ENCODE data around the gene FAM118A.
"Not testable (repeated sequence)": the region's sequence is repeated elsewhere in the genome, so short reads cannot be mapped to it uniquely, and the experiment has no call there.

FAM118A gene

GRCh38 chr22:45292731-45293442 is 16.8 kb upstream of the FAM118A start:
- Mint-ChIP-seq H3K4me1 (peaks cover 16% of the 10 kb centered on the region), H3K27me3 (no peaks in the 10 kb centered on the region), H3K4me3 (no peak overlapping the region), H3K36me3 (no peaks in the 10 kb centered on the region), H3K9me3 (no peaks in the 10 kb centered on the region), H3K27ac (peak overlapping the region; percentile 32)
- ATAC-seq (ENCODE audit: low read depth) = no peak
- DNase-seq (ENCODE audit: low spot score in 2 of 2) = no peak

- DNase-seq (ENCODE audit: low spot score in 2 of 2) (no peak), ATAC-seq (ENCODE audit: low read depth) (no peak)
- Mint-ChIP-seq H3K27me3 (no peaks in the 10 kb centered on the region), H3K4me3 (no peak overlapping the region), H3K36me3 (no peaks in the 10 kb centered on the region), H3K9me3 (no peaks in the 10 kb centered on the region), H3K4me1 (peaks cover 14% of the 10 kb centered on the region), H3K27ac (peak overlapping the region; percentile 79)
These were observed 15.7 kb upstream of the FAM118A start for GRCh38 chr22:45294030-45294429.

- not testable (repeated sequence) for H3K4me3 Mint-ChIP-seq; H3K36me3 Mint-ChIP-seq; ATAC-seq (ENCODE audit: low read depth); H3K9me3 Mint-ChIP-seq; H3K27me3 Mint-ChIP-seq; DNase-seq (ENCODE audit: low spot score in 2 of 2); H3K27ac Mint-ChIP-seq
- peaks cover 14% of the 10 kb centered on the region for H3K4me1 Mint-ChIP-seq
These were observed 14.7 kb upstream of the FAM118A start for GRCh38 chr22:45295004-45295403.

GRCh38 chr22:45295492-45295891 is 14.2 kb upstream of the FAM118A start:
- peaks cover 14% of the 10 kb centered on the region for H3K4me1 Mint-ChIP-seq
- H3K27ac Mint-ChIP-seq = peak overlapping the region; percentile 35
- no peaks in the 10 kb centered on the region for H3K9me3 Mint-ChIP-seq
- DNase-seq (ENCODE audit: low spot score in 2 of 2) = no peak
- no peak overlapping the region for H3K4me3 Mint-ChIP-seq
- no peaks in the 10 kb centered on the region for H3K27me3 Mint-ChIP-seq
- ATAC-seq (ENCODE audit: low read depth) = no peak
- no peaks in the 10 kb centered on the region for H3K36me3 Mint-ChIP-seq

- DNase-seq (ENCODE audit: low spot score in 2 of 2) (peak in 1 of 2 donors; percentile 36), ATAC-seq (ENCODE audit: low read depth) (peak; percentile 95)
- H3K4me3 Mint-ChIP-seq = peak overlapping the region; percentile 53
- H3K9me3 Mint-ChIP-seq = no peaks in the 10 kb centered on the region
- no peaks in the 10 kb centered on the region for H3K36me3 Mint-ChIP-seq
- peak overlapping the region; percentile 74 for H3K27ac Mint-ChIP-seq
- peaks cover 14% of the 10 kb centered on the region for H3K4me1 Mint-ChIP-seq
- H3K27me3 Mint-ChIP-seq = no peaks in the 10 kb centered on the region
These were observed 13.0 kb upstream of the FAM118A start for GRCh38 chr22:45296628-45297297.

GRCh38 chr22:45298934-45299505 is 10.7 kb upstream of the FAM118A start:
- no peak overlapping the region for H3K27ac Mint-ChIP-seq
- no peaks in the 10 kb centered on the region for H3K36me3 Mint-ChIP-seq
- no peaks in the 10 kb centered on the region for H3K27me3 Mint-ChIP-seq
- H3K4me1 Mint-ChIP-seq = peaks cover 13% of the 10 kb centered on the region
- ATAC-seq (ENCODE audit: low read depth) = no peak
- no peak for DNase-seq (ENCODE audit: low spot score in 2 of 2)
- no peaks in the 10 kb centered on the region for H3K9me3 Mint-ChIP-seq
- H3K4me3 Mint-ChIP-seq = no peak overlapping the region

GRCh38 chr22:45302751-45303150 is 7.0 kb upstream of the FAM118A start:
- Mint-ChIP-seq H3K27ac (no peak overlapping the region), H3K27me3 (no peaks in the 10 kb centered on the region), H3K4me1 (peaks cover 2% of the 10 kb centered on the region), H3K9me3 (no peaks in the 10 kb centered on the region), H3K36me3 (no peaks in the 10 kb centered on the region), H3K4me3 (no peak overlapping the region)
- ATAC-seq (ENCODE audit: low read depth) (no peak), DNase-seq (ENCODE audit: low spot score in 2 of 2) (no peak)

- H3K27ac Mint-ChIP-seq = no peak overlapping the region
- ATAC-seq (ENCODE audit: low read depth) (no peak), DNase-seq (ENCODE audit: low spot score in 2 of 2) (no peak)
- no peak overlapping the region for H3K4me3 Mint-ChIP-seq
- H3K27me3 Mint-ChIP-seq = no peaks in the 10 kb centered on the region
- H3K4me1 Mint-ChIP-seq = peaks cover 2% of the 10 kb centered on the region
- no peaks in the 10 kb centered on the region for H3K36me3 Mint-ChIP-seq
- H3K9me3 Mint-ChIP-seq = no peaks in the 10 kb centered on the region
These were observed 6.6 kb upstream of the FAM118A start for GRCh38 chr22:45303181-45303580.

- no peaks in the 10 kb centered on the region for H3K9me3 Mint-ChIP-seq
- ATAC-seq (ENCODE audit: low read depth) (no peak), DNase-seq (ENCODE audit: low spot score in 2 of 2) (no peak)
- no peaks in the 10 kb centered on the region for H3K27me3 Mint-ChIP-seq
- H3K4me3 Mint-ChIP-seq = no peak overlapping the region
- H3K36me3 Mint-ChIP-seq = no peaks in the 10 kb centered on the region
- no peak overlapping the region for H3K27ac Mint-ChIP-seq
- H3K4me1 Mint-ChIP-seq = peaks cover 9% of the 10 kb centered on the region
These were observed 4.8 kb upstream of the FAM118A start for GRCh38 chr22:45304971-45305370.

- H3K4me1 Mint-ChIP-seq = peaks cover 11% of the 10 kb centered on the region
- H3K27me3 Mint-ChIP-seq = no peaks in the 10 kb centered on the region
- no peak for DNase-seq (ENCODE audit: low spot score in 2 of 2)
- no peaks in the 10 kb centered on the region for H3K9me3 Mint-ChIP-seq
- no peak for ATAC-seq (ENCODE audit: low read depth)
- H3K36me3 Mint-ChIP-seq = no peaks in the 10 kb centered on the region
- H3K27ac Mint-ChIP-seq = no peak overlapping the region
- no peak overlapping the region for H3K4me3 Mint-ChIP-seq
These were observed 4.2 kb upstream of the FAM118A start for GRCh38 chr22:45305456-45306075.

GRCh38 chr22:45306139-45306538 is 3.6 kb upstream of the FAM118A start:
- no peak for ATAC-seq (ENCODE audit: low read depth)
- Mint-ChIP-seq H3K4me1 (peaks cover 17% of the 10 kb centered on the region), H3K27me3 (no peaks in the 10 kb centered on the region), H3K27ac (no peak overlapping the region), H3K36me3 (no peaks in the 10 kb centered on the region), H3K4me3 (no peak overlapping the region), H3K9me3 (no peaks in the 10 kb centered on the region)
- no peak for DNase-seq (ENCODE audit: low spot score in 2 of 2)

- peak overlapping the region; percentile 92 for H3K27ac Mint-ChIP-seq
- H3K36me3 Mint-ChIP-seq = no peaks in the 10 kb centered on the region
- DNase-seq (ENCODE audit: low spot score in 2 of 2) (no peak), ATAC-seq (ENCODE audit: low read depth) (no peak)
- no peaks in the 10 kb centered on the region for H3K27me3 Mint-ChIP-seq
- H3K4me3 Mint-ChIP-seq = peak overlapping the region; percentile 90
- no peaks in the 10 kb centered on the region for H3K9me3 Mint-ChIP-seq
- peaks cover 26% of the 10 kb centered on the region for H3K4me1 Mint-ChIP-seq
These were observed 1.3 kb upstream of the FAM118A start for GRCh38 chr22:45308391-45308956.

GRCh38 chr22:45308957-45309421 is 745 bp upstream of the FAM118A start:
- H3K9me3 Mint-ChIP-seq = no peaks in the 10 kb centered on the region
- peak overlapping the region; percentile 92 for H3K27ac Mint-ChIP-seq
- H3K4me1 Mint-ChIP-seq = peaks cover 26% of the 10 kb centered on the region
- peak overlapping the region; percentile 90 for H3K4me3 Mint-ChIP-seq
- ATAC-seq (ENCODE audit: low read depth) (no peak), DNase-seq (ENCODE audit: low spot score in 2 of 2) (no peak)
- H3K27me3 Mint-ChIP-seq = no peaks in the 10 kb centered on the region
- H3K36me3 Mint-ChIP-seq = no peaks in the 10 kb centered on the region
